ENCODE results near the gene DDOST.

DNA sequence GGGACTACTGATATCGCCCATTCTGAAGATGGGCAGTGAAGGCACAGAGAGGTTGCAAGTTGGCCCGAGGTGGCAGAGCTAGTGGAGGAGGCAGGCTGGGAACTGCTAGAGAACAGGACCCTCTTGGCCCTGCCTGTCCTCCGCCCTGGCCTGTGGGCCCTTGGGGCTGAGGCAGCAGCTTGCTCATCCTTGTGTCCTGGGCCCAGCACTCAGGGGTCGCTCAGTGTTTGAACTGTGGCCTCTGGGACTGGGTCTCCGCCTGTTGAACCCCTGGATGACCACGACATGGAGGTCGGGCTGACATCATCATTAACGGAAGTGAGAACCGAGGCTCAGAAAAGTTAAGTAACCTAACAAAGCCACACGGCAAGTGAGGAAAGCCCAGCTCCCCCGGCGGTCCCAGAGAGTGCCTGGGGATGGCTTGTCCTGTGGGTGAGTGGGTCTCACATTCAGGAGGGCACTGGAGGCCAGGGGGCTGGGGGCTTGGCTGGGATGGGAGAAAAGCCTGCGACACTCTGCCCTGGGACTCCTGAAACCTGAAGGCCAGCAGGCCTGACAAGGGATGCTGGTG is 23.0 kb upstream of the DDOST start:
- TF ChIP-seq, protein P1, sequence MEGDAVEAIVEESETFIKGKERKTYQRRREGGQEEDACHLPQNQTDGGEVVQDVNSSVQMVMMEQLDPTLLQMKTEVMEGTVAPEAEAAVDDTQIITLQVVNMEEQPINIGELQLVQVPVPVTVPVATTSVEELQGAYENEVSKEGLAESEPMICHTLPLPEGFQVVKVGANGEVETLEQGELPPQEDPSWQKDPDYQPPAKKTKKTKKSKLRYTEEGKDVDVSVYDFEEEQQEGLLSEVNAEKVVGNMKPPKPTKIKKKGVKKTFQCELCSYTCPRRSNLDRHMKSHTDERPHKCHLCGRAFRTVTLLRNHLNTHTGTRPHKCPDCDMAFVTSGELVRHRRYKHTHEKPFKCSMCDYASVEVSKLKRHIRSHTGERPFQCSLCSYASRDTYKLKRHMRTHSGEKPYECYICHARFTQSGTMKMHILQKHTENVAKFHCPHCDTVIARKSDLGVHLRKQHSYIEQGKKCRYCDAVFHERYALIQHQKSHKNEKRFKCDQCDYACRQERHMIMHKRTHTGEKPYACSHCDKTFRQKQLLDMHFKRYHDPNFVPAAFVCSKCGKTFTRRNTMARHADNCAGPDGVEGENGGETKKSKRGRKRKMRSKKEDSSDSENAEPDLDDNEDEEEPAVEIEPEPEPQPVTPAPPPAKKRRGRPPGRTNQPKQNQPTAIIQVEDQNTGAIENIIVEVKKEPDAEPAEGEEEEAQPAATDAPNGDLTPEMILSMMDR (IDR thresholded peaks at IDR 0.05) = no peak
- no peak for TF ChIP-seq POLR2A (IDR thresholded peaks at IDR 0.05)
- TF ChIP-seq EP300 (IDR thresholded peaks at IDR 0.05) = no peak
